Stimulated activated CD4-positive, alpha-beta T cell treated with anti-CD3 and anti-CD28 coated beads, TNF-alpha, amount 100 ng/mL, for 24 hours (primary cell): ENCODE results near the gene SLC8A3.
A peak's percentile ranks its signal among the peaks of the same experiment; 100 is the strongest.

ENCODE experiments used
- DNase-seq, 3 experiments: peaks; one replicate each; pipeline ENCODE4 v3.0.0-alpha.2; 2020; ENCODE audit warnings: low read depth in 3 of 3

Gene SLC8A3

GRCh38 chr14:70023871-70024270 lies 164.9 kb downstream of the SLC8A3 start:
- DNase-seq: no peak

- no peak for DNase-seq
These were observed 165.8 kb downstream of the SLC8A3 start for GRCh38 chr14:70022771-70023445.

GRCh38 chr14:70021548-70022220 lies 167.1 kb downstream of the SLC8A3 start:
- DNase-seq: no peak

- no peak for DNase-seq
These were observed 168.2 kb downstream of the SLC8A3 start for GRCh38 chr14:70020352-70021170.

- no peak for DNase-seq
These were observed 169.1 kb downstream of the SLC8A3 start for GRCh38 chr14:70019695-70020094.

GRCh38 chr14:70018713-70019211 lies 170.0 kb downstream of the SLC8A3 start:
- DNase-seq: no peak

- DNase-seq: no peak
These were observed 170.5 kb downstream of the SLC8A3 start for GRCh38 chr14:70018230-70018629.

- DNase-seq: no peak
These were observed 174.2 kb downstream of the SLC8A3 start for GRCh38 chr14:70014406-70015095.

- DNase-seq: peak in 1 of 3 experiments; percentile 37
These were observed 175.4 kb downstream of the SLC8A3 start for GRCh38 chr14:70013271-70013873.

GRCh38 chr14:70011708-70012107 lies 177.0 kb downstream of the SLC8A3 start:
- no peak for DNase-seq

- no peak for DNase-seq
These were observed 177.7 kb downstream of the SLC8A3 start for GRCh38 chr14:70011098-70011497.

- DNase-seq: no peak
These were observed 178.8 kb downstream of the SLC8A3 start for GRCh38 chr14:70009961-70010360.

GRCh38 chr14:70008284-70009262 lies 180.2 kb downstream of the SLC8A3 start:
- DNase-seq: no peak

- no peak for DNase-seq
These were observed 182.1 kb downstream of the SLC8A3 start for GRCh38 chr14:70006699-70007098.

GRCh38 chr14:70005281-70005805 lies 183.4 kb downstream of the SLC8A3 start:
- DNase-seq: no peak

- DNase-seq: no peak
These were observed 184.0 kb downstream of the SLC8A3 start for GRCh38 chr14:70004791-70005190.

- DNase-seq: no peak
These were observed 186.0 kb downstream of the SLC8A3 start for GRCh38 chr14:70002589-70003346.

- DNase-seq: no peak
These were observed 188.2 kb downstream of the SLC8A3 start for GRCh38 chr14:70000601-70001000.

GRCh38 chr14:69999261-69999674 lies 189.5 kb downstream of the SLC8A3 start:
- no peak for DNase-seq
